ENCODE results near the gene SHFL.
A peak's percentile ranks its signal among the peaks of the same experiment; 100 is the strongest.

SHFL gene
- 56.1 to 83.3 (median 74.3) reads per million in 4 donors for total RNA-seq

DNA sequence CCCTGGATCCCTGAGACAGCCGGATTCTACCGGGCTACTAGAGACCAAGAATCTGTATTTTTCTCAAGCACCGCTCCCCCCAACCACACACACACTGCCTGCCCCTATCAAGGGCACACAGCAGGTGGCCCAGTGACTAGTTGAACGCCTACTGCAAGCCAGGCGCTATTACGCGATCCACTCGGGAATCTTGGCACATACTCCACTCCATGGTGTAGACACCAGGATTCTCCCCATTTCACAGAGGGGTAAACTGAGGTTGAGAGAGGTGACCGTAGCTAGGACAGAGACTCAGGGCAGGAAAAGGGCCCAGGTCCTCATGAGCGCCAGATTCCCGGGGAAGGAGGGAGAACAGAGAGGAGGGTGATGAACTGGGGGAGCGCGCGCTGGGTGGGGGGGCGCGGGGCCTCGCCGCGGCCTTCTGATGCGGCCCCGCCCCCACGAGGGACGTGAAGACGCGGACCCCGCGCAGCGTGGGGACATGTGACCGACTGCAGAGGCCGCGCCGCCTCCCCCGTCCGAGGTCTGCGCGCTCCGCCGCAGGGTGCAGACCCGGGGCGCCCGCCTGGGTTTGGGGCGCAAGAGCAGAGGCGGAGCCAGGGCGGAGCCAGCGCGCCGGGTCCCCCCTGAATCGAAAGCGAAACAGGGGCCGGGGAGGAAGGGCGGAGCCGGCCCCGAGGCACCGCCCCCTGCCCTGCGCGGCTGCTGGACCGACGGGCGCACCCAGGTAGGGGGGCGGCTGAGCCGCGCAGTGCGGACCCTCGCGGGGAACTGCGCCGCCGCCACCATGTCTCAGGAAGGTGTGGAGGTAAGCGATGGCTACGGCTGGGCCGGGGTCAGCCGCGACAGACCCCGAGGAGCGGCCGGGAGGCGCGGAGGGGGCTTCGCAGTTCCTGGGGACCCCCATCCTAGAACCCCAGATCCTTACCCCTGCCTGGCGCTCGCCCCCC is at the start of gene SHFL:
SHFL (plus strand) TSS at position 677 of the 950 bp plus-strand sequence; CDS start at position 788, 111 bp downstream.
- peak; percentile 76 to 86 (median 80) for DNase-seq

DNA sequence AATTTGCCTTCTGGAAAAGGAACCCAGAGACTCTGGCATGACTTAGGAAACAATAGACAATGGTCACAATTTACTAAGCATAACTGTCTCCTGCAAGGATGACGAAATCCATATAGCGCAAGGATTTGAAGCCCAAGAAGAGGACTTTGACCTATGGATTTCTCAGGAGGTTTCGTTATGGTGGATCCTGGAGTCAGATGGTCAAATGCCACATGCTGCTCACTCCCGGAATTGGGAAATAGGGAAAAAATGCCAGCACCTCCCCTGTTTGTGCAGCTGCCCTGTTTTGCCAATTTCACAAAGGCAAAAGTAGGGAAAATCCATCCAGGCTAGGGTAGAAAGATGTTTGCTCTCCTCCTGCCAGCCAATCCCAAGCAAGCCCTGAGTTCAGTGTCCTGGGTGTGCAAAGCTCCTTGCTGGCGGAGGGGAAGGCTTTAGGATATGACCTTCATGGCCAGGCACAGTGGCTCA is 49.5 kb upstream of the SHFL start:
- DNase-seq: no peak

DNA sequence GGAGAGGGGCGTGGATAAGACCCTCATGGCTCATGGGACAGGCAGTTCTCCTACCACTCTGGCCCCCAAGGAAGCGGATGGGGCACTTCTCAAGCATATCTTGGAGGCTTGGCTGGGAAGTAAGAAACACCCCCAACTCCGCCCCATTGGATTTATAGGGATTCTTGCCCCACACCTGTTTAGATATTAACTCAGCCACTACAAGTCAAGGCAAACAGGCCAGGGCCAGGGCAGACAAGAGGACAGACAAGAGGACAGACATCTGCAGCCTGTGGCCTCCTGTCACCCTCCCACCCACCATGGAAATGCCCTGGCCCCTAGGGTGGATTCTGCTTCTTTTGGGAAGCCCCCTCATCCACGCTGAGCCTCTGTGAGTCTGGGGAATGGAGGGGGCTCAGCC is 48.8 kb upstream of the SHFL start:
- no peak for DNase-seq

DNA sequence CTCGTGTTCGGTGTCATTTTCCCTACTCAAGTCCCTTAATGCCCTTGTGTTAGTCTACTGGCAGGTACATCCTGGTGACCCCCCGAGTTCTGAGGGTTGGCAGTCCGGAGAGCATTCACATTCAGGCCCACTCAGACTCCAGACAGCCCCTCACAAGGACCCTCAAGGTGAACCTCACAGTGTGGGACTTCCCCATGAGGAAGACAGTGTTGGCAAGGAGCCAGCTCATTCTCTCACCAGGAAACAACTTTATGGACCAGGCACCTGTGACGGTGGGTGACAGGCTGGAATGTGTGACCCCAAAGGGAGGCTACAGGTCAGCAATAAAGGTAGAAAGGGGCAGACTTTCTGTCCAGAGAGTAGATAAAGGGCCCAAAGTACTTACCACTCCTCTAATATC is 48.3 kb upstream of the SHFL start:
- no peak for DNase-seq

DNA sequence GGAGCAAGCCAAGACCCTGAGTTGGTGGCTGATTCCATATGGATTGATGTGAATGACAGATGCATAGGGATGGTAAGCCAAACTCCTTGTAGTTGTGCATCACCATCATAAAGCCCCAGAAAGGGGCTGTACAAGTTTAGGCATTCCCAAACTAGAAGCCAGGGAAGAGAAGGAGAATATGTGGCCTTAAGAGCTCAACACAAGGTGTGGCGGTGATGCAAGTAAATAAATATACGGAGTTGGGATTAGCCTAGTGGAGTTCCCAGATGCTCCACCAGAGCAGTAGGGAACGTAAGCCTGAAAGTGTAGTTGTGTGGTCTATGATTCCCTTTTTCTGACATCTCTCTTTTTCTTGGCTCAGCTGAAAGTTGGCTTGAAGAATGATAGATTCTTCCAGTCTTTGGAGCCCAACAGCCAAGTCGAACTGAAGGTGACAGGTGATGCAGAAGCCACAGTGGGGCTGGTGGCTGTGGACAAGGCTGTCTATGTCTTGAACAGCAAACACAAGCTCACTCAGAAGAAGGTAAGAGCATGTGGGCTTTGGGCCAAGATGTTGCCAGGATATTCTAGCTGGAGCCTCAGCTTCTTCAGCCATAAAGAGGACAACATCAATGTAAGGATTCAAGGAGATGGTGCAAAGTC is 42.7 kb upstream of the SHFL start:
- no peak for DNase-seq

DNA sequence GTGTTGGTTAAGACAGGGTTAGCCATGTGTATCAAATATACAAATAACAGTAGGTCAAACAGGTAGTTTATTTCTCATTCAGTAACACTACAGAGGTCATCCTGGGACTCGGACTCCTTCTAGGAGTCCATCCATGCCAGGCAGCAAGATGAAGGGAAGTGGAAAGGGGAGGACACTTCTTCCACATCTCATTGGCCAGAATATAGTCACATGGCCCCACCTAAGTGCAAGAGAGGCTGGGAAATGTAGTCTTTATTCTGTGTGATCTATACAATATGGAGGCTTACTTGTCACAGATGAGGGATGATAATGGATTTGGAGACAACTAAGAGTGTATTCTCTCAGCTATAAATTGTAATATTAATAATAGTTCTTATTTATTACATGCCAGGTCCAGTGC is 41.7 kb upstream of the SHFL start:
- no peak for DNase-seq

DNA sequence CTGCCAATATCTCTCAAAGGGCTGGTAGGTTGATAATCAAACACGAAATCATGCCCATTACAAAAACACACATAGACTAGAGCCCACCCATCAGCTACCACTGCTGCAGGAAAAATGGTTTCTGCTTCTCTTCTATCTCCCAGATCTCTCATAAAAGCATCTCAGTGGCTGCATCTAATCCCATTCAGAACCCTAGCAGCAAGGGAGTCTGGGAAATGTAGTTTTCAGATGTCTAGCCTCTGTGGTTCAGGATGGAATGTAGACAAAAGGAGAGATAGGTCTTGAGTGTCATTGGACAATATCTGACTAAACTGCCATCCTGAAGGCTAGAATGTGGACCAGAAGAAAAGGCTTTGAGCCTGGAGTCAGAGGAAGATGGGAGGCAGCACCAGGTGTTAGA is 40.7 kb upstream of the SHFL start:
- no peak for DNase-seq

DNA sequence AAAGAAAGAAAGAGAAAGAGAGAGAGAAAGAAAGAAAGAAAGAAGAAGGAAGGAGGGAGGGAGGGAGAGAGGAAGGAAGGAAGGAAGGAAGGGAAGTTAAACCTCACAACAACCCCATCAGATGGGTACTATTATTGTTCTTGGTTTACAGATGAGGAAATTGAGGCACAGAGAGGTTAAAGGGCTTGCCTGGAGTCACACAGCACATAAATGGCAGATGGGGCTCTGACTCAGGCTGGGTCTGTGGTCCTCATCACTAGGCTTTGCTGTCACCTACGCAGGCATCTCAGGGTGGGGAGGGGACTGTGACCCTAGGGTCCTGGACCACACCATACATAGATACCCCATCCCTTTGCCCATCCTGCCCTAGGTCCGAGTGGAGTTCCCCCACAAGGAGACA is 36.5 kb upstream of the SHFL start:
- DNase-seq: no peak

DNA sequence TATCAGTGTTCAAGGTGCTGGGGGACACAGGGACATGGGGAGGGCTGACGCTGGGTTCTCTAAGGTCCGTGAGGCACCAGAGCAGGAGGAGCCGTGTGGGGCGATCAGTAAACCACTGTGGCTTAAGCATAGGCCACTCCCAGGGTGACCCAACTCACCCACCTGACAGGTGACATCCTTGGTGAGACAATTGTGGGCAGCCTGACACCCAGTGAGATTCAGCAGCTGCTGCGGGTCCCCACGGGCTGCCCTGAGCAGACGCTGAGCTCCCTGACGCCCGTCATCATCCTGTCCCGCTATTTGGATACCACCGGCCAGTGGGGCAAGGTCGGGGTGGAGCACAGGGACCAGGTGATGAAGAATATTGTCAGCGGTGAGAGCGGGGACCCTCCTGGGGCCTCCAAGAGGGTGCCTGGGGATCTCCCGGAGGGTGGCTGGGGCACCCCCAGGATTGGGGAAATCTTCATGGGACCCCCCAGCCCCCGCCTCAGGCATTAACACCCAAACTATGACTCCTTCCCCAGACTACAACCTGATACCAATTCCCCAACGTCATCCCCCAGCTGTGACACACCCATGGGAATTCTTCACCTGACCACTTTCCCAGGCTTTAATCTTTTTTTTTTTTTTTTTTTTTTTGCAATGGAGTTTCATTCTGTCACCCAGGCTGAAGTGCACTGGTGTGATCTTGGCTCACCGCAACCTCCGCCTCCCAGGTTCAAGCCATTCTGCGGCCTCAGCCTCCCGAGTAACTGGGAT is 33.3 kb upstream of the SHFL start:
- DNase-seq: no peak

DNA sequence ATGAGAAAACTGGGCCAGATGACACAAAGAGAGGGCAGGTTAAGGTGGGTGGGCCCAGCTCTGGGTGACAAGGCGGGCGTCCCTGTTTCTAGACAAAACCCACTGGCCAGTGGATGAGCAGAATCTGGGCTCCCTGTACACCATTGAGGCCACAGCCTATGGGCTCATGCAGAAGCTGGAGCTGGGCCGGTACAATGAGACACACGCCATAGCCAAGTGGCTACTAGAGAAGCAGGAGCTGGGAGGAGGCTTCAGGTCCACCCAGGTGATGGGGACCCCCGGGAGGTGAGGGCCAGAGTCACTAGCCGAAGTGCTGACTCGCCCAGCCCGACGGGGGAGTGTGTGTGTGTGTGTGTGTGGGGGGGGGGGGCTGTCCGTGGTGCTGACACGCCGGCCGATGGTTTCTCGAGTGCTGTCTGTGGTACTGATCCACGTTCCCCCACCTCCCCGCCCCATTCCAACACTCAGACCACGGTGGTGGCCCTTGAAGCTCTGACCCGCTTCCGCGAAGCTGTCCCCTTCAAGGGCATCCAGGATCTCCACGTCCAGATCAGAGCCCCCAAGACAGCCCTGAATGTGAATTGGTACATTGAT is 24.3 kb upstream of the SHFL start:
- no peak for DNase-seq

DNA sequence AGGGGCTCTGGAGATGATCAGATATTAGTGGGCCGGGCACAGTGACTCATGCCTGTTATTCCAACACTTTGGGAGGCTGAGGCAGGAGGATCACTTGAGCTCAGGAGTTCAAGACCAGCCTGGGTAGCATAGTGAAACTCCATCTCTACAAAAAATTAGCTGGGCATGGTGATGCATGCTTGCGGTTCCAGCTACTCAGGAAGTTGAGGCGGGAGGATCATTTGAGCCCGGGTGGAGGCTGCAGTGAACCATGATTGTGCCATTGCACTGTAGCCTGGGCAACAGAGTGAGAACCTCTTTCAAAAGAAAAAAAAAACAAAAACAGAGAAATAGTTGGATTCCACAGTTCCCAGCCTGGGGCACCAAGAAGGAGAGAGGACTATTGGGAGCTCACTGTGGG is 17.9 kb upstream of the SHFL start:
- DNase-seq: no peak

DNA sequence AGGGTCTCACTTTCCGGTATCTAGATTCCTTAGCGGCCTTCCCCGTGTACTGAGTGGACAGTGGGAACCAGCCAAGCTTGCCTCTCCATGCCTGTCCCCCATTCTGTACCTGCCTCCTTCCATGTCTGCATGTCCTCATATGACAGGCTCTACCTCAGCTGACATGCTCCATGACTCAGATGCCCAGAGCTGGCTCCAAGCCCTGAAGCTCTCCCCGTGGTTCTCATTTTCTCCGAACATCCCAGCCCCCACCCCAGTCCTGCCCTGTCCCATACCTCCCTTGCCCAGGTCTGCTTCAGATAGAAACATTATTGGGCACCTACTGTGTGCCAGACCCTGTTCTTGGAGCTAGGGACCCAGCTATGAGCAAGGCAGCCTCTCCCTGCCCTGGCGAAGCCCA is 17.1 kb upstream of the SHFL start:
- DNase-seq: no peak

DNA sequence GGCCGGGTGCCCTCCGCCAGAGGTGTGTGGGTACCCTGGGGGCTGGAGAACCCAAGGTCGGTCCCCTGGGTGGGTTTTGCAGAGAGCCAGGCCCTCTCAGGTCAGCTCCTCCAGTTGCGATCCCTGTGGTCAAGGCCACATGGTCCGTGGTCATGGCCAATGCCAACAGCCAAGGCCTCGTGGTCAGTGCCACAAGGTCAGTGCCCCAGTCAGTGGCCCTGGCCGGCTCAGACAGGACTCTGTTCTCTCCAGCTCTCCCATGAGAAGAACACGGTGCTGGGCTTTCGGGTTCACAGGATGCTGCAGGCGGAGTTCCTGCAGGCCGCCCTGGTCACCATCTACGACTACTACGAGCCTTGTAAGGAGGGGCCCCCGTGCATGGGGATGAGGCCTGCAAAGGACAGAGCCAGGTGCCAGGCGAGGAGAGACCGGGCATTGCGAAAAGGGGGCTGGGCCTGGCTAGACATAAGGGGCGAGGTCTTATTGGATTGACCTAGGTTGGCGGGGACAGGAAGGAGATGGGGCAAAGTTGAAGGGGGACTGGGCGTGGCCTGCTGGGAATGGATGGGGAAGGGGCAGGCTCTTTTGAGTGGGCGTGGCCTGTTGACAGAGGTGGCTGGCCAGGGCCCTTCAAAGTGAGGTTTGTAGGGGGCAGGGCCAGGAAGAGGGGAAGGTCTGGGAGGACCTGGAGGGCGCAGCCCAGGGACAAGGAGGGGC is 15.2 kb upstream of the SHFL start:
- DNase-seq: no peak

DNA sequence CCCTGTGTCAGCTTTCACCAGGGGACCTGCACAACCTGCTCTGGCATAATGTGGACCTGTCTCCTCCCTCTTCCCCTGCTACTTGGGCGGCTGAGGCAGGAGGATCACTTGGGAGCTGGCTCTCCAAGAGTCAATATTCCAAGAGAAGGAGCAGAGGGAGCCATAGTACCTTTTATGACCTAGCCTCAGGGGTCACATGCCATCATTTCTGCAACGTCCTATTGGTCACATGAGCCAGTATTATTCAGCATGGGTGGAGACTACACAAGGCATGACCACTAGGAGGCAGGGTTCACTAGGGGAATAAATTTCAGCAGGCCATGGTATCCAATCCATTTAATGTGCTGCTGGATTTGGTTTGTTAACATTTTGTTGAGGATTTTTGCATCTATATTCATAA is 12.0 kb upstream of the SHFL start:
- peak in 3 of 5 donors; percentile 17 to 60 (median 42) for DNase-seq

DNA sequence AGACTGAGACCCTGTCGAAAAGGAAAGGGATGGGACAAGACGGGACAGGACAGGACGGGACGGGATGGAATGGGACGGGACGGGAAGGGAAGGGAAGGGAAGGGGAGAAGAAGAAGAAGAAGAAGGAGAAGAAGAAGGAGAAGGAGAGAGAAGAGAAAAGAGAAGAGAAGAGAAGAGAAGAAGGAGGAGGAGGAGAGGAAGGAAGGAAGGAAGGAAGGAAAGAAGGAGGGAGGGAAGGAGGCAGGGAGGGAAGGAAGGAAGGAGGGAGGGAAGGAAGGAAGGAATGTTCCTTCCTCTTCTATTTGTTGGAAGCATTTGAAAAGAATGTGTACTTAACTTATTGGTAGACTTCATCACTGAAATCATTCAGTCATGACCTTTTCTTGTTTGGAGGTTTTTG is 9.6 kb upstream of the SHFL start:
- no peak for DNase-seq

DNA sequence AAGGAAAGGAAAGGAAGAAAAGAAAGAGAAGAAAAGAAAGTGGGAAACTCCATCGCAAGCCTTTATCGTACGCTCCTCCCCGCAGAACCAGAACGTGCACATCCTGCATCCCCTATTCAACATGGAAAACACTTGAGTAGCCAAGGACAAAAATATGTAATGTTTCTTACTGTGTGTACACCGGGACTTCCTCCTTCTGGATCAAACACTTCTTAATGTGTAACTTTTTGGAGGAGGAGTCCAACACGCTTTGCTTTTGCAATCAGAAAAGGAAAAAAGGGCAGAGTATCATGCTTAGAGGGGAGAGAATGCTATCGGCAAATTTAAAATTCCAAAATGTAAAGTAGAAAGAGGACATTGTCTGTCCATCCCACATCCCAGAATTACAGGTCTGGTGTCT is 7.8 kb upstream of the SHFL start:
- no peak for DNase-seq

DNA sequence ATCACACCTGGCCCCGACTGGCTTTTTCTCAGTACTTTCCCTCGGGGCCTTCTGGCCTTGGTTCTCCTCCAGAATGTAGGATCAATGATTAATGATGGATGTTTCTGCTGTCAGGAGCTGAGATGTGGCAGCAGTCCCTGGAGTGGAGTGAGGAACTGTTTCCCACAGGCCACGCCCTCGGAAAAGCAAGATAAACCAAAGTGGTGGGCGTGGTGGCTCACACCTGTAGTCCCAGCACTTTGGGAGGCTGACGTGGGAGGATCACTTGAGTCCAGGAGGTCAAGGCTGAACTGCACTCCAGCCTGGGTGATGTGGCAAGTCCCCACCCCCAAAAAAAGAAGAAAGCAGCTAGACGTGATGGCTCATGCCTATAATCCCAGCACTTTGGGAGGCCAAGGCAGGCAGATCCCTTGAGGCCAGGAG is 7.1 kb upstream of the SHFL start:
- DNase-seq: no peak

DNA sequence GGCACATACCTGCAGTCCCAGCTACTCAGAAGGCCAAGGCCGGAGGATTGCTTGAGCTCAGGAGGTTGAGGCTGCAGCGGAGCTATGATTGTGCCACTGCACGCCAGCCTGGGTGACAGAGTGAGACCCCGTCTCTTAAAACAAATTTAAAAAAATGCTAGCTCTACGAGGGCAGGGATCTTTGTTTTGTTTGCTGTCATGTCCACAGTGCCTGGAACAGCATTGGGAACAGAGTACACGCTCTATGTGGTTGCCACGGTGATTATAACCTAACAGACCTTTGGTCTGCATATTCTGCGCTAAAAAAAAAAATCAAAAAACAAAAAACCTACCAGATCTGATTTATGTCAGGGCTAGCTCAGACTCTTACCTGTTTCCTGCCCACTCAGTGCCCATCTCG is 2.2 kb upstream of the SHFL start:
- no peak for DNase-seq

DNA sequence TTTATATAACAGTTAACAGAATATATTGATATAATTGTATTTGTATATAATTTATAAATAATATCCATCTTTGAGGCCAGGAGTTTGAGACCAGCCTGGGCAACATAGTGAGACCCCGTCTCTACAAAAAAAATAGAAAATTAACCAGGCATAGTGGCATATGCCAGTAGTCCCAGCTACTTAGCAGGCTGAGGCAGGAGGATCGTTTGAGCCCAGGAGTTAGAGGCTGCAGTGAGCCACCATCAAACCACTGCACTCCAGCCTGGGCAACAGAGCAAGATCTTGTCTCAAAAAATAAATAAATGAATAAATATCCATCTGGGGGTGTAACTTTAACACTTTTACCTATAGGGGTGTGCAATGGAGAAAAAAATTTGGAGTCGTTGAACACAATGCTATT is 1.3 kb upstream of the SHFL start:
- no peak for DNase-seq

DNA sequence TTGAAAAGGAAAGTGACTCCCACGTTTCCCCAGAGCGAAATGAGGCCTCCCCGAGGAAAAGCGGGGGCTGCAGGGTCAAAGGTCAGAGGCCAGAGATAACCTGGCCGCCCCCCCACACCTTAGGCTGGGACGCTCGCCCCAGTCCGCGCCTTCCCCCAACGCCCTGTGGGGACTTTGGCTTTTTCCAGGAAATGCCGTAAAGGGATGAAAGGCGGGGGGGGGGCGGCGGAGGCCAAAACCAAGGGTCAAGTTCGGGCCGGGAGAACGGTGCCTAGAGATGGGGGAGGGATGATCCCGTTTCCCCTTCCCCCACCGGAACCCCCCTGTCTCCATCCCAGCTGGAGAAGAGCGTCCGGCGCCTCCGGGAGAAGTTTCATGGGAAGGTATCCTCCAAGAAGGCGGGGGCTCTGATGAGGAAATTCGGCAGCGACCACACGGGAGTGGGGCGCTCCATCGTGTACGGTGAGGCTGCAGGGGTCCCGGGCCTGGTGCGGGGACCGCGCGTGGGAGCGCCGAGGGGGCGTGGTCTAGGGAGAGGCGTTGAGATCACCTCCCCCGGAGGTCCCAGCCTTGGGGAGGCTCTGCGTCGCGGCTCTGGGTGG is 575 bp downstream of the SHFL start:
- DNase-seq: peak in 1 of 5 donors; percentile 41

DNA sequence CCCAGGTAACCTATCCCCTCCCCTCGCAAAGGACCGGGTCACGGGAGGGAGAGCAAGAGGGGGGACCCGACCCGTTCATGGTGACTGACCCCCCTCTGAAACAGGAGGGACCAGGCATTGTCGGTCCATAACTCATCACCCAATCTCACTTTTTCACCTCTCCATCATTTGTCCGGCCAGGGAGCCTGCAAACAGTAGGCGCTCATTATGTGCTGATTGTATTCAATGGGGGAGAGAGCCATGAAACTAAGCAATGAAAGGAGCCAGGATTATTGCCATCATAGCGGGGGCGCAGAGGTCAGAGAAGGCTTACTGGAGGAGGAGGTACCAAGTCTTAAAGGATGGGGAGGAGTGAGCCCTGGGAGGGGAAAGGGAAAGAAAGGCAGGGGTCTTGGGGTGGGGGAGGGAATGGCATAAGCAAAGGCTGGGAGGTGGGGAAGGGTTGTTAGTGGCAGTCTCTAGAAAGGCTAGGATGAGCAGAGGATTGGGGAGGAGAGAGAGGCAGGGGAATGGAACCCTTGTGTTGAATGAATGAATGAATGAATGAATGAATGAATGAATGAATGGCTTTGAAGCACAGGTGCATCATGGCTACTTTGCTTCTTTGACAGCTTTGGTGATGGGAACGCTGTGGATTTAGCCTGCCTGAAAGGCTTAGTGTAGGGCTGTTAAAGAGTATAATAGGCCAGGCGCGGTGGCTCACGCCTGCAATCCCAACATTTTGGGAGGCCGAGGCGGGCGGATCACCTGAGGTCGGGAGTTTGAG is 1.4 kb downstream of the SHFL start:
- DNase-seq: no peak
